GM12865 (cell line): Measurements from ENCODE around the gene RAX.
"Not testable (repeated sequence)": the region's sequence is repeated elsewhere in the genome, so short reads cannot be mapped to it uniquely, and the experiment has no call there.

ENCODE experiments used
- DNase-seq: peaks from one replicate; pipeline ENCODE4 v3.0.0; 2010; ENCODE audit warnings: low read depth
- H3K4me3 ChIP-seq: 2 replicates; pipeline ENCODE4 v1.5.1; 2011; ENCODE audit warnings: mild to moderate bottlenecking, low read depth, low read length, control low read depth
- TF ChIP-seq, protein P1 (sequence below): IDR thresholded peaks from 2 replicates; pipeline ENCODE4 v1.5.1; 2011; ENCODE audit warnings: low read length, control low read depth, low read depth, inconsistent platforms; ENCODE audit not compliant: insufficient read depth; ENCODE audit errors: missing control alignments

The RAX gene

DNA sequence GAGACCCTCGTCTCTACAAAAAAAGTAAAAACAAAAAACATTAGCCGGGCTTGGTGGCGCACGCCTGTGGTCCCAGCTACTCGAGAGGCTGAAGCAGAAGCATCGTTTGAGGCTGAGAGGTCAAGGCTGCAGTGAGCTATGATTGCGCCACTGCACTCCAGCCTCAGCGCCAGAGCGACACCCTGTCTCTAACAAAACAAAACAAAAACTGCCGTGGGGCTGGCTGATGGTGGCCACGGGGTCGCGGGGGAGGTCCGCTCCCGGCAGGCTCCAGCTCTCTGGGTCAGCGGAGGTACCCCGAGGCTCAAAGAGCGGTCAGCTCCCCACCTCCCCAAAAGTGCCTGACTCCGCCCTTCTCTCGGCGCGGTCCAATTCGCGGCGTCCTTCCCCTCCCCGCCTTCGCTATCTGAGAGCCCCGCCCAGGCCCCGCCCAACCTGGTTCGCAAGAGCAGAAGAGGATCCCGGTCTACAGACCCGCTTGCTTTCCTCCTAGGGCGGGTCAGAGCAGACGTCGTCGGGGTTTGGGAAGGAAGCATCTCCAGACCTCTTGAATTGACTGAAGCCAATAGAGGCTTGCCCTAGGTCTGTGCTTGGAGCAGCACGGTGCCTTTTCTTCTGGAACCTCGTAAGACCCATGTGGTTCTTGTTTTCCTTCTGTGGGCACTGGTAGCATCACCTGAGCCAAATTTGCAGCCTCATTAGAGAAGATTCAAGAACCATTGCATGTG, 7.8 kb downstream of the RAX start:
- peak overlapping the region; percentile 47 for H3K4me3 ChIP-seq
- TF ChIP-seq, protein P1, sequence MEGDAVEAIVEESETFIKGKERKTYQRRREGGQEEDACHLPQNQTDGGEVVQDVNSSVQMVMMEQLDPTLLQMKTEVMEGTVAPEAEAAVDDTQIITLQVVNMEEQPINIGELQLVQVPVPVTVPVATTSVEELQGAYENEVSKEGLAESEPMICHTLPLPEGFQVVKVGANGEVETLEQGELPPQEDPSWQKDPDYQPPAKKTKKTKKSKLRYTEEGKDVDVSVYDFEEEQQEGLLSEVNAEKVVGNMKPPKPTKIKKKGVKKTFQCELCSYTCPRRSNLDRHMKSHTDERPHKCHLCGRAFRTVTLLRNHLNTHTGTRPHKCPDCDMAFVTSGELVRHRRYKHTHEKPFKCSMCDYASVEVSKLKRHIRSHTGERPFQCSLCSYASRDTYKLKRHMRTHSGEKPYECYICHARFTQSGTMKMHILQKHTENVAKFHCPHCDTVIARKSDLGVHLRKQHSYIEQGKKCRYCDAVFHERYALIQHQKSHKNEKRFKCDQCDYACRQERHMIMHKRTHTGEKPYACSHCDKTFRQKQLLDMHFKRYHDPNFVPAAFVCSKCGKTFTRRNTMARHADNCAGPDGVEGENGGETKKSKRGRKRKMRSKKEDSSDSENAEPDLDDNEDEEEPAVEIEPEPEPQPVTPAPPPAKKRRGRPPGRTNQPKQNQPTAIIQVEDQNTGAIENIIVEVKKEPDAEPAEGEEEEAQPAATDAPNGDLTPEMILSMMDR, result no peak
- peak; percentile 21 for DNase-seq

DNA sequence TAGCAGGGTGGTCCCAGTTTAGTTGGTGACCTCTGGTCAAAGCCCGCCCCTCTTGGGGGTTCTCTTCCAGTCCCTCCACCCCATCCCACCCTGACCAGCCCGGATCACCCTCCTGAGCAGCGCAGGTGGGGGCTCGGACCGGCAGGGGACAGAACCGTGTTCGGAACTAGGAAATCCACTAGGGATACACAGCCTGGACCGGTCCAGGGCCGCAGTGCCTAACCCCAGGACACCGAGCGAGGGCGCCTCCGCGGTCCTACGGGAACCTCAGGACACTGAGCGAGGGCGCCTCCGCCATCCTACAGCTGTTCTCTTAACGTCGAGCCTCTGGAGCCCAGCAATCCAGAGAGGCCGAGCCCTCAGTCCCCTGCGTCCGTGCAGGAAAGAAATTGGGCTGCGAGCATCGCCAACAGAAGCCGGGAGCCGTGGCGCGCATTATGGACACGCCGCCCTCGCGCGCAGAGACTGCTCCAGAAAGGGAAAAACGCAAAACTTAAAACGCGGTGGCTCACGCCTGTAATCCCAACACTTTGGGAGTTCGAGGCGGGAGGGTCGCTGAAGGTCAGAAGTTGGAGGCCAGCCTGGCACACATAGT, 8.5 kb downstream of the RAX start:
- no peak for DNase-seq
- TF ChIP-seq, protein P1, result no peak
- no peak overlapping the region for H3K4me3 ChIP-seq

DNA sequence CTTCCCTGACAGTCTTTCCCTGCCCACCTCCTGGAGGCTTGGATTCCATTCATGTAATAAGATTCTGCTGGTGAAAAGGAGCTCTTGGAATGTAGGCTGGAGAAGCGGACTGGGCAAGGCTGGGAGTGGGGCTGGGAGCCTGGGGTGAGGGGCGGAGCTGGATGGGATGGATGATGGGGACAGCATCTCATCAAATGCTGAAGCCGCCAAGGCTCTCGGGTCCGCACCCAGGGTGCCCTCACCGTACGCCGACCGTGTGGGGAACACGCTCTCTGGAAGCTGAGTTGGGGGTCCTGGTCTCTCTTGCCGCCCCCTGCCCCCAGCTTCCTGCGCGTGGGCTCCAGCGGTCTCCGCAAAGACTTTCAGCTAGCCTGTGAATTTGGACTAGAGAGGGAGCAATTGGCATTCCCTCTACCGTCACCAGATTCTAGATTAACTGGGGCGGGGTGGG, 9.1 kb downstream of the RAX start:
- H3K4me3 ChIP-seq, result no peak overlapping the region
- TF ChIP-seq, protein P1, result no peak

DNA sequence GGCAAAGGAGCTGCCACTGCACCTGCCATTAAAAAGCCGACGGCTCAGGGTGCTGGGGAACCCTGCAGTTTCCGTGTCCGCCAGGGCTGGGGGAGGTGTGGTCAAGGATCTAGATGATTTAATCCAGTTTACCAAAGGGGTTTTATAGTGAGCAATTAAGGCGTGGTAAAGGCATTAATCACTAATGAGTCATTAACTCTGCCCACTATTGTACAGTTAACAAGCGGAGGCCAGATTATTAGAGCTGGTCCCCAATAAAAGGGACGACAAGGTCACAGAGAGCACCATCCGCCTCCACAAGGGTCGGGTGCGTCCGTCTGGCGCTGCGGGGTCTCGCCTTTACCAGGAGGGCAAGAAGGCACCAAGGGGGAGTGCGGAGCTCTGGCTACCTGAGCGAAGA, 9.6 kb downstream of the RAX start:
- TF ChIP-seq, protein P1, result no peak
- DNase-seq, result no peak
- H3K4me3 ChIP-seq, result no peak overlapping the region

More for the DNA sequence above, 9.1 kb downstream of the RAX start:
- DNase-seq, result no peak

DNA sequence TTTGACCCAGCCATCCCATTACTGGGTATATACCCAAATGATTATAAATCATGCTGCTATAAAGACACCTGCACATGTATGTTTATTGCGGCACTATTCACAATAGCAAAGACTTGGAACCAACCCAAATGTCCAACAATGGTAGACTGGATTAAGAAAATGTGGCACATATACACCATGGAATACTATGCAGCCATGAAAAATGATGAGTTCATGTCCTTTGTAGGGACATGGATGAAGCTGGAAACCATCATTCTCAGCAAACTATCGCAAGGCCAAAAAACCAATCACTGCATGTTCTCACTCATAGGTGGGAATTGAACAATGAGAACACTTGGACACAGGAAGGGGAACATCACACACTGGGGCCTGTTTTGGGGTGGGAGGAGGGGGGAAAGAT, 11.0 kb downstream of the RAX start:
- not testable (repeated sequence) for H3K4me3 ChIP-seq, DNase-seq

DNA sequence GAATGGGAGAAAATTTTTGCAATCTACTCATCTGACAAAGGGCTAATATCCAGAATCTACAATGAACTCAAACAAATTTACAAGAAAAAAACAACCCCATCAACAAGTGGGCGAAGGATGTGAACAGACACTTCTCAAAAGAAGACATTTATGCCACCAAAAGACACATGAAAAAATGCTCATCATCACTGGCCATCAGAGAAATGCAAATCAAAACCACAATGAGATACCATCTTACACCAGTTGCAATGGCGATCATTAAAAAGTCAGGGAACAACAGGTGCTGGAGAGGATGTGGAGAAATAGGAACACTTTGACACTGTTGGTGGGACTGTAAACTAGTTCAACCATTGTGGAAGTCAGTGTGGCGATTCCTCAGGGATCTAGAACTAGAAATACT, 11.4 kb downstream of the RAX start:
- not testable (repeated sequence) for H3K4me3 ChIP-seq, DNase-seq

DNA sequence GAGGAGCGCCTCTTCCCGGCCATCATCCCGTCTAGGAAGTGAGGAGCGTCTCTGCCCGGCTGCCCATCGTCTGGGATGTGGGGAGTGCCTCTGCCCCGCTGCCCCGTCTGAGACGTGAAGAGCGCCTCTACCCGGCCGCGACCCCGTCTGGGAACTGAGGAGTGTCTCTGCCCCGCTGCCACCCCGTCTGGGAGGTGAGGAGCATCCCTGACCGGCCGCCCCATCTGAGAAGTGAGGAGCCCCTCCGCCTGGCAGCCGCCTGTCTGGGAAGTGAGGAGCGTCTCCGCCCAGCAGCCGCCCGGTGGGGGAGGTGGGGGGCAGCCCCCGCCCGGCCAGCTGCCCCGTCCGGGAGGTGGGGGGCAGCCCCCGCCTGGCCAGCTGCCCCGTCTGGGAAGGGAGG, 17.8 kb downstream of the RAX start:
- DNase-seq, H3K4me3 ChIP-seq: not testable (repeated sequence)

DNA sequence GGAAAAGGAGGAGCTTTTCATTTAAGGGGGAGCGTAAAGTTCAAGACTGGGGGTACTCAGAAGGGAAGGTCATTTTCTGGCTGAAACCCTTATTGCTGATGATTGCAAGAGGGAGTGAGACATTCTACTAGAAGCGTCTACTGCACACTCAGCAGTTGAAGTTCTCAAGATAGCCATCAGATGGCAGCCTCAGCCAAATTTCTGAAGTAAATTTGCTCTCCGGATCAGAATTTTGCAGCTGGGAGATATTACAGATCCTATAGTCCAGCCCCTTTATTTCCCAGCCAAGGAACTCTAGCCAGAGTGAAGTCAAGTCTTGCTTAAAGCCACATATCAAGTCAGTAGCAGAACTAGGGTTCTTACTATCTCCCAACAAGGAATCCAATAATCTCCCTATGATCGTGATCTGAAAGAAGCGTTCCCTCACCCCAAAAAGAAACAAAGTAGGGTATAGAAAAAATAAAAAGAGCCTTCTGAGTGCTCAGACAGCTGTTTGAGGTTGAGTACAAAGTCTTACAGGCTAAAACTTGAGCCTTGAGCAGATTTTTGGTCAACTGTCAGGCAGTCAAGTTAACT, 24.0 kb downstream of the RAX start:
- H3K4me3 ChIP-seq, result no peak overlapping the region
- TF ChIP-seq, protein P1, result peak; percentile 70
- peak; percentile 62 for DNase-seq
